Keratinocyte (primary cell): Measurements from ENCODE around the gene PLXNA2. TPM values are rescaled to one million over a fixed set of nuclear protein-coding genes. Genes with fewer than 3 reads are reported as not detected.

Experiments used
- DNase-seq: peaks from one replicate; pipeline ENCODE4 v3.0.0-alpha.2; 2011; ENCODE audit warnings: low read depth, missing footprints, low spot score
- FAIRE-seq: peaks from 2 replicates; lab custom pipeline; 2011; peaks lifted over from hg19 to GRCh38; lab: Jason Lieb, UNC
- H2AFZ ChIP-seq: 2 replicates; pipeline ENCODE4 v1.6.0; 2012; ENCODE audit warnings: low read length, control low read depth, inconsistent platforms; ENCODE audit not compliant: control insufficient read depth
- H3K27ac ChIP-seq: 2 replicates; pipeline ENCODE4 v1.5.1; 2011; ENCODE audit warnings: low read length; ENCODE audit not compliant: control insufficient read depth, insufficient read depth
- H3K27me3 ChIP-seq: 3 replicates; pipeline ENCODE4 v1.6.0; 2011; ENCODE audit warnings: low read length; ENCODE audit not compliant: control insufficient read depth, insufficient read depth; ENCODE audit errors: extremely low read depth
- H3K36me3 ChIP-seq, 2 experiments: 2 replicates in 1 of 2; 3 replicates in 1 of 2; pipeline ENCODE4 v1.5.1; 2011; ENCODE audit warnings: low read length in 2 of 2, mild to moderate bottlenecking in 1 of 2; ENCODE audit not compliant: control insufficient read depth in 2 of 2, insufficient read depth in 2 of 2; ENCODE audit errors: extremely low read depth in 1 of 2
- H3K4me1 ChIP-seq: 3 replicates; pipeline ENCODE4 v1.5.1; 2011; ENCODE audit warnings: low read length; ENCODE audit not compliant: control insufficient read depth, insufficient read depth; ENCODE audit errors: extremely low read depth
- H3K4me2 ChIP-seq: 3 replicates; pipeline ENCODE4 v1.6.0; 2011; ENCODE audit warnings: low read depth, low read length; ENCODE audit not compliant: control insufficient read depth, insufficient read depth; ENCODE audit errors: extremely low read depth
- H3K4me3 ChIP-seq, 3 experiments: fragments of 200-600 bp in 1 of 3; sonication (generic) in 1 of 3; 2 replicates in 2 of 3; 3 replicates in 1 of 3; pipeline ENCODE4 v1.5.1; 2011 to 2016; ENCODE audit warnings: low read length in 3 of 3, mild to moderate bottlenecking in 3 of 3, control low read depth in 2 of 3, inconsistent platforms in 1 of 3, low read depth in 1 of 3, mixed read lengths in 1 of 3, mixed run types in 1 of 3, moderate library complexity in 1 of 3; ENCODE audit not compliant: control insufficient read depth in 2 of 3, insufficient read depth in 2 of 3; ENCODE audit errors: extremely low read depth in 1 of 3
- H3K79me2 ChIP-seq: 2 replicates; pipeline ENCODE4 v1.6.0; 2012; ENCODE audit warnings: low read length; ENCODE audit not compliant: control insufficient read depth, insufficient read depth
- H3K9ac ChIP-seq: 3 replicates; pipeline ENCODE4 v1.6.0; 2011; ENCODE audit warnings: low read length; ENCODE audit not compliant: control insufficient read depth, insufficient read depth; ENCODE audit errors: extremely low read depth
- H3K9me1 ChIP-seq: 3 replicates; pipeline ENCODE4 v1.6.0; 2011; ENCODE audit warnings: low read length; ENCODE audit not compliant: control insufficient read depth, insufficient read depth; ENCODE audit errors: extremely low read depth
- H3K9me3 ChIP-seq: 2 replicates; pipeline ENCODE4 v1.5.1; 2012; ENCODE audit warnings: low read depth, low read length; ENCODE audit not compliant: control insufficient read depth
- H4K20me1 ChIP-seq: 3 replicates; pipeline ENCODE4 v1.6.0; 2011; ENCODE audit warnings: low read length; ENCODE audit not compliant: control insufficient read depth, insufficient read depth; ENCODE audit errors: extremely low read depth
- EZH2 ChIP-seq: IDR thresholded peaks from one replicate; pipeline ENCODE4 v1.6.1; 2012; ENCODE audit warnings: inconsistent platforms, mild to moderate bottlenecking, low read length, moderate library complexity
- dilution Hi-C: fragments of 300-500 bp; cut with MboI; formaldehyde crosslinking; loops from one replicate; pipeline ENCODE4 v1.7.0; 2020; ENCODE audit warnings: low sequenced_read_pairs; ENCODE audit not compliant: extremely low pct_ligation_motif_present
- polyA plus RNA-seq, 5 experiments: library from polyadenylated mRNA; depleted of rRNA in 3 of 5; stranded (reverse) in 3 of 5; stranded (forward) in 1 of 5; unstranded in 1 of 5; fragments of >200 nt; gene quantifications; 1 replicate in 1 of 5; 2 replicates in 3 of 5; 3 replicates in 1 of 5; pipeline versions ENCODE4 v1.2.1 to v1.2.3, GENCODE V29; 2011 to 2012; ENCODE audit warnings: missing spikeins in 2 of 5, low read depth in 1 of 5, low replicate concordance in 1 of 5
- TF ChIP-seq, protein P1 (sequence below), 3 experiments: IDR thresholded peaks in 1 of 3; conservative IDR thresholded peaks in 1 of 3; optimal IDR thresholded peaks in 1 of 3; 2 replicates in 2 of 3; 3 replicates in 1 of 3; pipeline versions ENCODE3 to v1.5.1; 2011; ENCODE audit warnings: low read length in 3 of 3, mild to moderate bottlenecking in 3 of 3, moderate library complexity in 2 of 3, control low read depth in 1 of 3, inconsistent platforms in 1 of 3; ENCODE audit not compliant: insufficient read depth in 2 of 3; ENCODE audit errors: extremely low read depth in 1 of 3

Gene PLXNA2
- polyA plus RNA-seq, 1 donor (not counting 4 experiments of a cell fraction or from before 2014, with no cell fraction given): 6.7 TPM

DNA sequence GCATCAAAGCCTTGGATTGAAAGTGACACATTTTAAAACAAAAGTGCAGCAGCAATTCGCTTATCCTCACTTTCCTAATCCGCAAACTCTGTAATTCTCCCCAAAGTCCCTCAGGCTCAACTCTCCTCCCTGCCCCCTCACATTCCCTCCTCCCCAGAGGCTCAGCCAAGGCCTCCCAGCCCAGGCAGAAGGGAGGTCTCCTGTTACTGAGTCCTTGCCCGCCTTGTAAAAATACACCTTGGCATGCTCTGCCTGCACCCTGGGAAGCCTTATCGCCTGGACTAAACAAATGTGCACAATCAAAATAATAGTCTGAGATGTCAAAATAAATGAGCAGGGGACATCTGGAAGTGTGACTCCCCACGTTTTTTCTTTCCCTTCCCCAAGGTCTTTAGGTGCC lies 109.7 kb downstream of the PLXNA2 start:
- Histone ChIP-seq H3K9ac (no peak overlapping the region), H3K9me3 (no peaks in the 10 kb centered on the region), H4K20me1 (no peaks in the 10 kb centered on the region), H3K4me1 (peaks cover 12% of the 10 kb centered on the region), H3K9me1 (no peaks in the 10 kb centered on the region), H3K4me2 (no peak overlapping the region), H3K79me2 (no peaks in the 10 kb centered on the region), H2AFZ (no peak overlapping the region), H3K27me3 (no peaks in the 10 kb centered on the region), H3K4me3 (no peak overlapping the region), H3K36me3 (peaks cover 2 to 12% of the 10 kb centered on the region in 2 experiments), H3K27ac (no peak overlapping the region)
- no peak for DNase-seq
- dilution Hi-C loops: no loop called here
- TF ChIP-seq, protein P1, sequence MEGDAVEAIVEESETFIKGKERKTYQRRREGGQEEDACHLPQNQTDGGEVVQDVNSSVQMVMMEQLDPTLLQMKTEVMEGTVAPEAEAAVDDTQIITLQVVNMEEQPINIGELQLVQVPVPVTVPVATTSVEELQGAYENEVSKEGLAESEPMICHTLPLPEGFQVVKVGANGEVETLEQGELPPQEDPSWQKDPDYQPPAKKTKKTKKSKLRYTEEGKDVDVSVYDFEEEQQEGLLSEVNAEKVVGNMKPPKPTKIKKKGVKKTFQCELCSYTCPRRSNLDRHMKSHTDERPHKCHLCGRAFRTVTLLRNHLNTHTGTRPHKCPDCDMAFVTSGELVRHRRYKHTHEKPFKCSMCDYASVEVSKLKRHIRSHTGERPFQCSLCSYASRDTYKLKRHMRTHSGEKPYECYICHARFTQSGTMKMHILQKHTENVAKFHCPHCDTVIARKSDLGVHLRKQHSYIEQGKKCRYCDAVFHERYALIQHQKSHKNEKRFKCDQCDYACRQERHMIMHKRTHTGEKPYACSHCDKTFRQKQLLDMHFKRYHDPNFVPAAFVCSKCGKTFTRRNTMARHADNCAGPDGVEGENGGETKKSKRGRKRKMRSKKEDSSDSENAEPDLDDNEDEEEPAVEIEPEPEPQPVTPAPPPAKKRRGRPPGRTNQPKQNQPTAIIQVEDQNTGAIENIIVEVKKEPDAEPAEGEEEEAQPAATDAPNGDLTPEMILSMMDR (optimal IDR thresholded peaks at IDR 0.05 in 1 of 3, IDR thresholded peaks at IDR 0.05 in 1 of 3, conservative IDR thresholded peaks at IDR 0.05 in 1 of 3; ENCODE audit: extremely low read depth in 1 of 3, insufficient read depth in 2 of 3, low read length in 3 of 3): no peak
- no peak for TF ChIP-seq EZH2
- FAIRE-seq: no peak

DNA sequence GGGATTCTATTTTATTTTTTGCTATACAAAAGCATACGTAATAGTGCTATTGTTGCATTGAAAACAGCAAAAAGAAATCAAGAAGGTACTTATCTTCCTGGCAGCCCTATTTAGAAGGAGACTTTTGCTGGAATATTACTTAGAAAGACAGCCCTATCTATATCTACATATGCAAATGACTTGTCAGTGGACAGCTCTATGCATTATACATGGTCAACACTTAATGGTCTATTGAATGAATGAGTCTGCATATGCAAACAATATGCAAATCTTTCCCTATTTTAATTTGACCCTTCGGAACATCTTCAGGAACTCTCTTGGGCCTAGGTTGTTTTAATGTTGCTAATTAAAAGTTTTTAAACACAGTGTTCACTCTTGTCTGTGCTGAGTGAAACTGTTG lies 110.8 kb downstream of the PLXNA2 start:
- no peak overlapping the region for H3K27ac ChIP-seq
- dilution Hi-C loops: no loop called here
- DNase-seq: no peak
- H3K79me2 ChIP-seq: no peaks in the 10 kb centered on the region
- H3K4me2 ChIP-seq: no peak overlapping the region
- no peak for FAIRE-seq
- H3K4me3 ChIP-seq: no peak overlapping the region
- H3K36me3 ChIP-seq: peaks cover 2 to 12% of the 10 kb centered on the region in 2 experiments
- no peak overlapping the region for H3K9ac ChIP-seq
- TF ChIP-seq EZH2: no peak
- TF ChIP-seq, protein P1 (optimal IDR thresholded peaks at IDR 0.05 in 1 of 3, IDR thresholded peaks at IDR 0.05 in 1 of 3, conservative IDR thresholded peaks at IDR 0.05 in 1 of 3; ENCODE audit: extremely low read depth in 1 of 3, insufficient read depth in 2 of 3, low read length in 3 of 3): no peak
- no peaks in the 10 kb centered on the region for H3K27me3 ChIP-seq
- H3K4me1 ChIP-seq: peaks cover 12% of the 10 kb centered on the region
- peaks cover 2% of the 10 kb centered on the region for H4K20me1 ChIP-seq
- no peaks in the 10 kb centered on the region for H3K9me1 ChIP-seq
- no peak overlapping the region for H2AFZ ChIP-seq
- no peaks in the 10 kb centered on the region for H3K9me3 ChIP-seq
